ENCODE measurements around the gene LRP2. TPM values are rescaled to one million over a fixed set of nuclear protein-coding genes. Genes with fewer than 3 reads are reported as not detected.

The LRP2 gene
- total RNA-seq, 4 donors from 2014 or later, result under 0.01 to 0.35 (median 0.06) TPM; not detected in 1

- intact Hi-C loops (cut with DNase I; ENCODE audit: low total_unique reads), result no loop called here
- DNase-seq, result no peak
- Histone ChIP-seq H3K36me3 (no peaks in the 10 kb centered on the region), H3K27me3 (no peaks in the 10 kb centered on the region), H3K4me1 (no peaks in the 10 kb centered on the region), H3K4me3 (no peak overlapping the region), H3K9me3 (no peaks in the 10 kb centered on the region), H3K27ac (no peak overlapping the region)
- TF ChIP-seq, protein P1, sequence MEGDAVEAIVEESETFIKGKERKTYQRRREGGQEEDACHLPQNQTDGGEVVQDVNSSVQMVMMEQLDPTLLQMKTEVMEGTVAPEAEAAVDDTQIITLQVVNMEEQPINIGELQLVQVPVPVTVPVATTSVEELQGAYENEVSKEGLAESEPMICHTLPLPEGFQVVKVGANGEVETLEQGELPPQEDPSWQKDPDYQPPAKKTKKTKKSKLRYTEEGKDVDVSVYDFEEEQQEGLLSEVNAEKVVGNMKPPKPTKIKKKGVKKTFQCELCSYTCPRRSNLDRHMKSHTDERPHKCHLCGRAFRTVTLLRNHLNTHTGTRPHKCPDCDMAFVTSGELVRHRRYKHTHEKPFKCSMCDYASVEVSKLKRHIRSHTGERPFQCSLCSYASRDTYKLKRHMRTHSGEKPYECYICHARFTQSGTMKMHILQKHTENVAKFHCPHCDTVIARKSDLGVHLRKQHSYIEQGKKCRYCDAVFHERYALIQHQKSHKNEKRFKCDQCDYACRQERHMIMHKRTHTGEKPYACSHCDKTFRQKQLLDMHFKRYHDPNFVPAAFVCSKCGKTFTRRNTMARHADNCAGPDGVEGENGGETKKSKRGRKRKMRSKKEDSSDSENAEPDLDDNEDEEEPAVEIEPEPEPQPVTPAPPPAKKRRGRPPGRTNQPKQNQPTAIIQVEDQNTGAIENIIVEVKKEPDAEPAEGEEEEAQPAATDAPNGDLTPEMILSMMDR (IDR thresholded peaks at IDR 0.05), result no peak
- TF ChIP-seq POLR2A (IDR thresholded peaks at IDR 0.05), result no peak
Observed at GRCh38 chr2:169254774-169255173, 107.6 kb downstream of the LRP2 start.

GRCh38 chr2:169247211-169247610 is 115.1 kb downstream of the LRP2 start:
- Histone ChIP-seq H3K9me3 (no peaks in the 10 kb centered on the region), H3K27ac (no peak overlapping the region), H3K36me3 (no peaks in the 10 kb centered on the region), H3K4me1 (no peaks in the 10 kb centered on the region), H3K27me3 (no peaks in the 10 kb centered on the region), H3K4me3 (no peak overlapping the region)
- TF ChIP-seq, protein P1 (IDR thresholded peaks at IDR 0.05), result no peak
- DNase-seq, result no peak
- intact Hi-C loops (cut with DNase I; ENCODE audit: low total_unique reads), result no loop called here

- Histone ChIP-seq H3K27me3 (no peaks in the 10 kb centered on the region), H3K9me3 (no peaks in the 10 kb centered on the region)
- intact Hi-C loops (cut with DNase I; ENCODE audit: low total_unique reads), result no loop called here
Observed at GRCh38 chr2:169240405-169240804, 121.9 kb downstream of the LRP2 start.

DNA sequence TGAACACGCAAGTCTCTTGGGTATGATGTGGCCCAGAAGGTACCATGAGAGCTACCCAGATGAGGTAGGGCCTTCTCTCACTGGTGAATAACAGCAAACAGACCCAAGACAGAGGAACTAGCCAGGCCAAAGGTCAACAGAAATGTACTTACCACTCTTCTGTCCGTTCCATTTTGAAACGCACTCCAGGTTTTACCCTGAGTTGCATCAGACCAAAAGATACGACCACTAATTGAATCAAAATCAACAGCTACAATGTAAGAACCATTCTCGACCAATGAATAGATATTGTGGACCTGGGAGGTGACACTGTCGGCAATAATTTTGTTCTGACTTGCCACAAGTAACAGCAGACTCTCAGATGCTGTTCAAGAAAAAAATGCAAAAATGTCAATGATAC is 124.4 kb downstream of the LRP2 start:
- no peaks in the 10 kb centered on the region for H3K9me3 ChIP-seq
- H3K27ac ChIP-seq, result no peak overlapping the region
- intact Hi-C loops (cut with DNase I; ENCODE audit: low total_unique reads), result no loop called here
- TF ChIP-seq, protein P1 (IDR thresholded peaks at IDR 0.05), result no peak
- TF ChIP-seq POLR2A (IDR thresholded peaks at IDR 0.05), result no peak
- no peaks in the 10 kb centered on the region for H3K36me3 ChIP-seq
- no peak overlapping the region for H3K4me3 ChIP-seq
- H3K27me3 ChIP-seq, result no peaks in the 10 kb centered on the region
- no peak for DNase-seq
- H3K4me1 ChIP-seq, result no peaks in the 10 kb centered on the region

More at GRCh38 chr2:169240405-169240804, 121.9 kb downstream of the LRP2 start:
- H3K36me3 ChIP-seq, result no peaks in the 10 kb centered on the region
- TF ChIP-seq POLR2A (IDR thresholded peaks at IDR 0.05), result no peak
- TF ChIP-seq, protein P1 (IDR thresholded peaks at IDR 0.05), result no peak
- H3K27ac ChIP-seq, result no peak overlapping the region
- DNase-seq, result no peak
- no peaks in the 10 kb centered on the region for H3K4me1 ChIP-seq
- no peak overlapping the region for H3K4me3 ChIP-seq

DNA sequence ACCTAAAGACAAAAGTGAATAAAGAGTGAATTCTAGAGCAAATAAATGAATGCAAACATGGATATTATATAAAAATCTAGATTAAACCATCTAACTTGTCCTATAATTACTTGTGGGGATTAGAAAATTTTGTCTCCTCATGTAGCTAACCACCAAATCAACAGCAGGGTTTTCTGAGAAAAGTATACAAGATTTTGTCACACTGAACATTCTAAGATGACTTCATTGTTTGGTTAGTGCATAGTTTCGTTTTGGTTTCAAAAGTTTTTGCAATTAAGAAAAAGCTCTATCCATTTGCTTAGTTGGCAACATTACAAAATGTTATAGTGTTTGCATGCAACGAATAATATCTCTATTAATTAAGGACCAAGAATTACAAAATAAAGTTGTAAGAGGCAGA is 125.0 kb downstream of the LRP2 start:
- TF ChIP-seq, protein P1 (IDR thresholded peaks at IDR 0.05), result no peak
- TF ChIP-seq POLR2A (IDR thresholded peaks at IDR 0.05), result no peak
- DNase-seq, result no peak
- H3K27ac ChIP-seq, result no peak overlapping the region

More for the DNA sequence above, 125.0 kb downstream of the LRP2 start:
- no peaks in the 10 kb centered on the region for H3K4me1 ChIP-seq
- H3K36me3 ChIP-seq, result no peaks in the 10 kb centered on the region
- intact Hi-C loops (cut with DNase I; ENCODE audit: low total_unique reads), result no loop called here
- no peaks in the 10 kb centered on the region for H3K27me3 ChIP-seq
- H3K4me3 ChIP-seq, result no peak overlapping the region
- no peaks in the 10 kb centered on the region for H3K9me3 ChIP-seq

Data from uterus (tissue), 4 donors.